Measurements from ENCODE around the gene SDCCAG8. TPM values are rescaled to one million over a fixed set of nuclear protein-coding genes. Genes with fewer than 3 reads are reported as not detected.

SDCCAG8 gene
- total and polyA plus RNA-seq, 2 of the 8 experiments (the other 6 are each of a cell fraction or from before 2014, with no cell fraction given) = 15.6 to 21.0 TPM

DNA sequence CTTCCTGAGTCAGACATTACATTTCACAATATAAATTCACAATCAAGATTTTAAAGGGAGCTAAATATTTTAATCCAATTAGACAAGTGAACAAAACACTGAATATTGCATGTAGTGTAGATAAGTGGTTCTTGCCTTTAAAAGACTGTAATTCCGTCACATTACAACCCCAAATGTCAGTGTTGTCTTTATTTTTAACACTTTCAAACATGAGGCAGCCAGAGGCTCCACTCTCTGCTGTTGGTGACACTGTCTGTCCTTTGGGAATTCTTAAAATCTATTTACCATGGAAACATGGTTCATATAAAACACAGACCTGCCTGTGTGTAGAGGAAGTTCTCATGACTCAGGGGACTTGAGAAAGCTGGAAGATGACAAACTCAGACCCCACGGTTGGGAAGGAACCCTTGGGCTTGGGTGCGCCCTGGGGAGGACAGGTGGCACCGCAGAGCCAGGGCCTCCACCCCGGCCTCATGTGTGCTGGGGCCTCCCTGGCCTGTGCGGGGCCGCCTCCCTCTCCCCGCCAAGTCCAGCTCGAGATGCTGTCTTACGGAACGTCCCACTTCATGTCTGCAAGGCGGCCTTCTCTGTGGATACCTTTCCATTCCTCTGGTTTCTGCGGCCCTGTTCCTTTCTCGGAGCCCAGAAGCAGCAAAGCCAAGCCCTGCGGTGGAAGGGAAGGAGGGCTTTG lies 239.0 kb downstream of the SDCCAG8 start (continued):
- TF ChIP-seq, protein P1, sequence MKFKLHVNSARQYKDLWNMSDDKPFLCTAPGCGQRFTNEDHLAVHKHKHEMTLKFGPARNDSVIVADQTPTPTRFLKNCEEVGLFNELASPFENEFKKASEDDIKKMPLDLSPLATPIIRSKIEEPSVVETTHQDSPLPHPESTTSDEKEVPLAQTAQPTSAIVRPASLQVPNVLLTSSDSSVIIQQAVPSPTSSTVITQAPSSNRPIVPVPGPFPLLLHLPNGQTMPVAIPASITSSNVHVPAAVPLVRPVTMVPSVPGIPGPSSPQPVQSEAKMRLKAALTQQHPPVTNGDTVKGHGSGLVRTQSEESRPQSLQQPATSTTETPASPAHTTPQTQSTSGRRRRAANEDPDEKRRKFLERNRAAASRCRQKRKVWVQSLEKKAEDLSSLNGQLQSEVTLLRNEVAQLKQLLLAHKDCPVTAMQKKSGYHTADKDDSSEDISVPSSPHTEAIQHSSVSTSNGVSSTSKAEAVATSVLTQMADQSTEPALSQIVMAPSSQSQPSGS (IDR thresholded peaks at IDR 0.05; ENCODE audit: low read length) = no peak
- TF ChIP-seq TCF12 (IDR thresholded peaks at IDR 0.05; ENCODE audit: low read depth, low read length) (no peak), MAX (IDR thresholded peaks at IDR 0.05) (no peak), KDM1A (IDR thresholded peaks at IDR 0.05; ENCODE audit: borderline replicate concordance, low read length) (no peak), EZH2 (IDR thresholded peaks at IDR 0.05; ENCODE audit: low read depth, low read length, severe bottlenecking) (no peak), SIX5 (IDR thresholded peaks at IDR 0.05; ENCODE audit: low read depth, low read length) (no peak), YY1 (IDR thresholded peaks at IDR 0.05; ENCODE audit: low read depth, low read length) (no peak), NANOG (IDR thresholded peaks at IDR 0.05; ENCODE audit: insufficient read depth, low read depth, low read length, poor library complexity, severe bottlenecking) (no peak), TAF1 (IDR thresholded peaks at IDR 0.05; ENCODE audit: low read depth, low read length) (no peak), CHD2 (IDR thresholded peaks at IDR 0.05; ENCODE audit: low read length) (no peak), POU5F1 (IDR thresholded peaks at IDR 0.05; ENCODE audit: low read depth, low read length) (no peak)

All from H1 (cell line).